H9 (cell line): Measurements from ENCODE around the gene TRPM4. TPM values are rescaled to one million over a fixed set of nuclear protein-coding genes. Genes with fewer than 3 reads are reported as not detected.

Experiments
- DNase-seq: peaks from one replicate; pipeline ENCODE4 v3.0.0-alpha.2; 2017
- H2AFZ ChIP-seq: one replicate; pipeline ENCODE4 v1.6.1; 2013; ENCODE audit warnings: mild to moderate bottlenecking, low read length, control low read depth, moderate library complexity
- H2AK5ac ChIP-seq: 2 replicates; pipeline ENCODE4 v1.6.1; 2013; ENCODE audit warnings: low read length, control low read depth, mixed read lengths; ENCODE audit not compliant: insufficient read length
- H2BK120ac ChIP-seq: one replicate; pipeline ENCODE4 v1.6.1; 2013; ENCODE audit warnings: low read depth, mild to moderate bottlenecking, low read length, control low read depth, inconsistent platforms; ENCODE audit not compliant: poor library complexity, severe bottlenecking
- H2BK12ac ChIP-seq: 2 replicates; pipeline ENCODE4 v1.6.1; 2013; ENCODE audit warnings: low read length, control low read depth, mixed read lengths, low read depth; ENCODE audit not compliant: insufficient read length
- H2BK15ac ChIP-seq: 2 replicates; pipeline ENCODE4 v1.6.1; 2013; ENCODE audit warnings: low read depth, low read length, control low read depth
- H2BK20ac ChIP-seq: one replicate; pipeline ENCODE4 v1.6.1; 2013; ENCODE audit warnings: low read depth, mild to moderate bottlenecking, low read length, control low read depth, inconsistent platforms; ENCODE audit not compliant: poor library complexity, severe bottlenecking
- H2BK5ac ChIP-seq: 2 replicates; pipeline ENCODE4 v1.6.1; 2013; ENCODE audit warnings: low read length, control low read depth, mixed read lengths; ENCODE audit not compliant: insufficient read length
- H3K14ac ChIP-seq: 2 replicates; pipeline ENCODE4 v1.6.1; 2013; ENCODE audit warnings: low read length, control low read depth; ENCODE audit not compliant: insufficient read depth
- H3K18ac ChIP-seq: 2 replicates; pipeline ENCODE4 v1.6.1; 2013; ENCODE audit warnings: low read depth, mild to moderate bottlenecking, mixed read lengths, low read length, control low read depth; ENCODE audit not compliant: insufficient read length
- H3K23ac ChIP-seq: 2 replicates; pipeline ENCODE4 v1.6.1; 2013; ENCODE audit warnings: low read length, control low read depth, mixed read lengths, low read depth; ENCODE audit not compliant: insufficient read length
- H3K23me2 ChIP-seq: 2 replicates; pipeline ENCODE4 v1.6.1; 2013; ENCODE audit warnings: low read depth, mild to moderate bottlenecking, mixed read lengths, low read length, control low read depth; ENCODE audit not compliant: insufficient read length, poor library complexity, severe bottlenecking
- H3K27ac ChIP-seq: 2 replicates; pipeline ENCODE4 v1.5.1; 2013; ENCODE audit warnings: low read length, control low read depth, mixed read lengths, low read depth; ENCODE audit not compliant: insufficient read length
- H3K27me3 ChIP-seq: 2 replicates; pipeline ENCODE4 v1.6.1; 2013; ENCODE audit warnings: low read length, control low read depth, inconsistent platforms; ENCODE audit not compliant: insufficient read depth
- H3K4ac ChIP-seq: 2 replicates; pipeline ENCODE4 v1.6.1; 2013; ENCODE audit warnings: low read depth, mild to moderate bottlenecking, control low read depth, inconsistent platforms, low read length, moderate library complexity
- H3K4me1 ChIP-seq: 2 replicates; pipeline ENCODE4 v1.6.1; 2013; ENCODE audit warnings: low read length, control low read depth, inconsistent platforms; ENCODE audit not compliant: insufficient read depth
- H3K4me2 ChIP-seq: 2 replicates; pipeline ENCODE4 v1.6.1; 2013; ENCODE audit warnings: low read length, control low read depth, mixed read lengths; ENCODE audit not compliant: insufficient read length, insufficient read depth
- H3K56ac ChIP-seq: 2 replicates; pipeline ENCODE4 v1.6.1; 2013; ENCODE audit warnings: low read depth, mild to moderate bottlenecking, mixed read lengths, low read length, control low read depth; ENCODE audit not compliant: insufficient read length
- H3K79me1 ChIP-seq: 2 replicates; pipeline ENCODE4 v1.6.1; 2013; ENCODE audit warnings: low read depth, mild to moderate bottlenecking, moderate library complexity, low read length, control low read depth, inconsistent platforms; ENCODE audit not compliant: insufficient read depth, poor library complexity, severe bottlenecking
- H3K79me2 ChIP-seq: 2 replicates; pipeline ENCODE4 v1.6.1; 2013; ENCODE audit warnings: low read length, control low read depth, inconsistent platforms; ENCODE audit not compliant: insufficient read depth
- H3K9ac ChIP-seq: 2 replicates; pipeline ENCODE4 v1.6.1; 2013; ENCODE audit warnings: low read length, control low read depth, mixed read lengths; ENCODE audit not compliant: insufficient read length; ENCODE audit errors: extremely low read depth
- H3K9me3 ChIP-seq: one replicate; pipeline ENCODE4 v1.6.1; 2013; ENCODE audit warnings: low read depth, low read length, inconsistent platforms; ENCODE audit not compliant: control insufficient read depth
- H3T11ph ChIP-seq: one replicate; pipeline ENCODE4 v1.6.1; 2013; ENCODE audit warnings: mild to moderate bottlenecking, low read length, control low read depth, inconsistent platforms
- H4K20me1 ChIP-seq: one replicate; pipeline ENCODE4 v1.6.1; 2013; ENCODE audit not compliant: control insufficient read depth, insufficient read length, insufficient read depth
- H4K5ac ChIP-seq: 2 replicates; pipeline ENCODE4 v1.6.1; 2013; ENCODE audit warnings: low read depth, mild to moderate bottlenecking, mixed read lengths, low read length, control low read depth; ENCODE audit not compliant: insufficient read length
- H4K8ac ChIP-seq: replicated peaks from 2 replicates; pipeline ENCODE4 v1.6.1; 2013; ENCODE audit warnings: low read length, control low read depth, mixed read lengths, low read depth; ENCODE audit not compliant: insufficient read length
- H4K91ac ChIP-seq: 2 replicates; pipeline ENCODE4 v1.6.1; 2013; ENCODE audit warnings: low read depth, mild to moderate bottlenecking, moderate library complexity, mixed read lengths, low read length, control low read depth; ENCODE audit not compliant: insufficient read length
- H3K27ac Mint-ChIP-seq, 3 experiments: 2 replicates in 2 of 3; 3 replicates in 1 of 3; pipeline ENCODE4 v1.8.0; 2020 to 2021; ENCODE audit warnings: mixed read lengths in 3 of 3, mild to moderate bottlenecking in 1 of 3, moderate library complexity in 1 of 3
- H3K27me3 Mint-ChIP-seq: 2 replicates; pipeline ENCODE4 v1.8.0; 2021; ENCODE audit warnings: low read depth, mild to moderate bottlenecking, moderate library complexity, mixed read lengths
- H3K36me3 Mint-ChIP-seq, 3 experiments: 2 replicates in 2 of 3; 3 replicates in 1 of 3; pipeline ENCODE4 v1.8.0; 2020 to 2021; ENCODE audit warnings: low read depth in 3 of 3, mixed read lengths in 3 of 3; ENCODE audit not compliant: insufficient read depth in 1 of 3
- H3K4me1 Mint-ChIP-seq, 2 experiments: 2 replicates each; pipeline ENCODE4 v1.8.0; 2020; ENCODE audit warnings: mixed read lengths in 2 of 2
- H3K4me3 Mint-ChIP-seq, 2 experiments: 2 replicates in 1 of 2; 3 replicates in 1 of 2; pipeline ENCODE4 v1.8.0; 2020 to 2021; ENCODE audit warnings: mild to moderate bottlenecking in 2 of 2, mixed read lengths in 2 of 2, moderate library complexity in 1 of 2
- H3K9me3 Mint-ChIP-seq, 2 experiments: 2 replicates in 1 of 2; 3 replicates in 1 of 2; pipeline ENCODE4 v1.8.0; 2020; ENCODE audit warnings: mild to moderate bottlenecking in 2 of 2, mixed read lengths in 2 of 2, moderate library complexity in 1 of 2
- CTCF ChIP-seq: fragments of 200-600 bp; sonication (generic); conservative IDR thresholded peaks from 3 replicates; pipeline ENCODE4 v1.8.0; 2021; ENCODE audit warnings: antibody characterized with exemption, mild to moderate bottlenecking
- WGBS: extraction: QIAGEN DNeasy Blood & Tissue Kit; methylation state at CpG from one replicate; pipeline ENCODE4 v1.1.7; 2013; ENCODE audit warnings: missing lambda C conversion rate, low lambda C conversion rate, mixed read lengths; ENCODE audit not compliant: insufficient read length; ENCODE audit errors: extremely low coverage; 5-methylcytosine and 5-hydroxymethylcytosine counted together
- total RNA-seq: library from RNA; stranded (reverse); gene quantifications from 2 replicates; pipeline ENCODE4 v1.2.1, GENCODE V29; 2021

TRPM4 gene
- total RNA-seq, 1 experiment from 2014 or later = 6.9 TPM

GRCh38 chr19:49193822-49194394 is 36.3 kb downstream of the TRPM4 start:
- no peak overlapping the region for H4K8ac ChIP-seq
- no peak for DNase-seq
- H2BK12ac ChIP-seq = no peak overlapping the region
- H3K4me1 Mint-ChIP-seq = peaks cover 0 to under 1% of the 10 kb centered on the region in 2 experiments; a peak in 1 of 4 replicates
- H3K27me3 Mint-ChIP-seq = peaks cover 3% of the 10 kb centered on the region
- H3K14ac ChIP-seq = no peak overlapping the region
- H3K27me3 ChIP-seq = no peaks in the 10 kb centered on the region
- H3K18ac ChIP-seq = no peak overlapping the region
- no peak overlapping the region for H4K5ac ChIP-seq
- no peak overlapping the region for H3K23ac ChIP-seq
- no peak overlapping the region for H3K4ac ChIP-seq
- H2BK15ac ChIP-seq = no peak overlapping the region
- no peak overlapping the region for H3K4me2 ChIP-seq
- H3K23me2 ChIP-seq = no peaks in the 10 kb centered on the region
- H3K9me3 Mint-ChIP-seq = peaks cover 0 to 4% of the 10 kb centered on the region in 2 experiments; a peak in 3 of 5 replicates
- H3K56ac ChIP-seq = no peak overlapping the region
- no peak overlapping the region for H3K27ac Mint-ChIP-seq
- H2BK5ac ChIP-seq = no peak overlapping the region
- H3T11ph ChIP-seq = no peak overlapping the region
- H3K79me2 ChIP-seq = no peaks in the 10 kb centered on the region
- no peak overlapping the region for H4K91ac ChIP-seq
- H4K20me1 ChIP-seq = no peaks in the 10 kb centered on the region
- H3K9ac ChIP-seq = no peak overlapping the region
- H3K27ac ChIP-seq = no peak overlapping the region
- no peaks in the 10 kb centered on the region for H3K9me3 ChIP-seq
- H2AFZ ChIP-seq = no peak overlapping the region
- H2BK20ac ChIP-seq = no peak overlapping the region
- H3K79me1 ChIP-seq = no peaks in the 10 kb centered on the region
- H3K36me3 Mint-ChIP-seq = peaks cover 6 to 30% (median 6%) of the 10 kb centered on the region in 3 experiments
- H3K4me3 Mint-ChIP-seq = no peak overlapping the region
- no peaks in the 10 kb centered on the region for H3K4me1 ChIP-seq
- TF ChIP-seq CTCF = no peak
- no peak overlapping the region for H2BK120ac ChIP-seq
- no peak overlapping the region for H2AK5ac ChIP-seq
- 100% methylated on average over 2 of the region's 6 CpGs for WGBS
